Panc1 (cell line): Measurements from ENCODE around the gene KCNMB2. TPM values are rescaled to one million over a fixed set of nuclear protein-coding genes. Genes with fewer than 3 reads are reported as not detected.

ENCODE experiments used
- ATAC-seq: fragments of 200-7000 bp; cut with Tn5 transposase; 2 replicates; pipeline ENCODE4 v1.9.1; 2020; ENCODE audit warnings: mild to moderate bottlenecking, moderate library complexity
- BruUV-seq: library from RNA; stranded (reverse); fragments of 400-500 nt; replicated peaks from 2 replicates; lab custom pipeline; 2021; lab: Mats Ljungman, UMichigan
- CTCF ChIA-PET: fragments of 300-600 bp; sonication (Branson Sonifier 250); formaldehyde crosslinking; loops from one replicate; lab custom pipeline; 2022; ENCODE audit warnings: antibody characterized with exemption; lab: Charles Lee
- POLR2A ChIA-PET: fragments of 300-600 bp; sonication (Branson Sonifier 250); formaldehyde crosslinking; loops from one replicate; lab custom pipeline; 2022; ENCODE audit warnings: antibody characterized with exemption; lab: Charles Lee
- DNase-seq: peaks from one replicate; pipeline ENCODE4 v3.0.0-alpha.2; 2010; ENCODE audit warnings: low read depth, low spot score
- H3K27ac ChIP-seq: 2 replicates; pipeline ENCODE4 v1.5.1; 2011; ENCODE audit warnings: mild to moderate bottlenecking, low read length, inconsistent platforms
- H3K27me3 ChIP-seq: fragments of 200-500 bp; sonication (Bioruptor generic); 2 replicates; pipeline ENCODE4 v1.6.0; 2014; ENCODE audit warnings: low read length, inconsistent platforms; ENCODE audit not compliant: control insufficient read depth, insufficient read depth
- H3K36me3 ChIP-seq: fragments of 200-500 bp; sonication (Bioruptor generic); 2 replicates; pipeline ENCODE4 v1.5.1; 2014; ENCODE audit warnings: inconsistent platforms, mild to moderate bottlenecking, low read length, moderate library complexity; ENCODE audit not compliant: control insufficient read depth, insufficient read depth
- H3K4me1 ChIP-seq: 2 replicates; pipeline ENCODE4 v1.5.1; 2011; ENCODE audit warnings: inconsistent platforms, mild to moderate bottlenecking, low read length, moderate library complexity; ENCODE audit not compliant: control insufficient read depth, insufficient read depth
- H3K4me3 ChIP-seq, 2 experiments: 2 replicates each; pipeline ENCODE4 v1.5.1; 2011 to 2012; ENCODE audit warnings: low read depth in 2 of 2, low read length in 2 of 2, mild to moderate bottlenecking in 2 of 2, inconsistent platforms in 1 of 2, moderate library complexity in 1 of 2
- H3K9me3 ChIP-seq: fragments of 200-500 bp; sonication (Bioruptor generic); 2 replicates; pipeline ENCODE4 v1.5.1; 2014; ENCODE audit warnings: low read depth, mild to moderate bottlenecking, inconsistent platforms, low read length, moderate library complexity; ENCODE audit not compliant: control insufficient read depth, insufficient read depth
- CTCF ChIP-seq: fragments of 450-650 bp; IDR thresholded peaks from 2 replicates; pipeline ENCODE4 v1.5.1; 2017; ENCODE audit warnings: mild to moderate bottlenecking
- POLR2AphosphoS5 ChIP-seq: IDR thresholded peaks from 2 replicates; pipeline ENCODE4 v1.6.1; 2012; ENCODE audit warnings: mild to moderate bottlenecking, low read depth, low read length, moderate library complexity
- REST ChIP-seq, 2 experiments: IDR thresholded peaks; 2 replicates each; pipeline ENCODE4 v1.6.1; 2011 to 2012; ENCODE audit warnings: low read depth in 2 of 2, control low read depth in 1 of 2, low read length in 1 of 2, mild to moderate bottlenecking in 1 of 2, moderate library complexity in 1 of 2; ENCODE audit not compliant: insufficient read depth in 1 of 2
- SIN3A ChIP-seq: IDR thresholded peaks from 2 replicates; pipeline ENCODE4 v1.6.1; 2012; ENCODE audit warnings: low read depth, mild to moderate bottlenecking, low read length, moderate library complexity, borderline replicate concordance; ENCODE audit not compliant: insufficient read depth
- TCF7L2 ChIP-seq: IDR thresholded peaks from 2 replicates; pipeline ENCODE4 v1.6.1; 2011; ENCODE audit warnings: mild to moderate bottlenecking, low read depth, low read length, inconsistent platforms
- in situ Hi-C: cut with HindIII; loops from 2 replicates; pipeline ENCODE4 v1.10.0; 2016; ENCODE audit warnings: low sequenced_read_pairs, low pct_unique_long_range_greater_than_20kb
- intact Hi-C: fragments of 100-400 bp; cut with micrococcal nuclease; formaldehyde crosslinking; loops from one replicate; pipeline ENCODE4 v1.10.0; 2022; ENCODE audit not compliant: unreplicated experiment
- total RNA-seq: library from RNA; stranded (reverse); gene quantifications from one replicate; pipeline ENCODE4 v1.2.1, GENCODE V29; 2021; ENCODE audit not compliant: unreplicated experiment

KCNMB2 gene
- total RNA-seq, 1 experiment from 2014 or later = not detected

- CTCF ChIA-PET = no interaction called here
- H3K36me3 ChIP-seq = no peaks in the 10 kb centered on the region
- no peak overlapping the region for H3K27ac ChIP-seq
- no TSS peak for BruUV-seq
- intact Hi-C loops (no loop called here), in situ Hi-C loops (no loop called here)
- DNase-seq (no peak), ATAC-seq (no peak)
- H3K27me3 ChIP-seq = no peaks in the 10 kb centered on the region
- POLR2A ChIA-PET = no interaction called here
- no peaks in the 10 kb centered on the region for H3K9me3 ChIP-seq
- no peak overlapping the region for H3K4me3 ChIP-seq
- no peaks in the 10 kb centered on the region for H3K4me1 ChIP-seq
- no peak for TF ChIP-seq POLR2AphosphoS5
- no peak for TF ChIP-seq REST (IDR thresholded peaks at IDR 0.05; ENCODE audit: insufficient read depth in 1 of 2, low read depth in 2 of 2, low read length in 1 of 2)
- no peak for TF ChIP-seq CTCF
- no peak for TF ChIP-seq TCF7L2
- no peak for TF ChIP-seq SIN3A
These were observed 24.5 kb downstream of the KCNMB2 start for GRCh38 chr3:178560759-178561158.

- ChIA-PET POLR2A (no interaction called here), CTCF (no interaction called here)
- no peak for TF ChIP-seq SIN3A
- TF ChIP-seq TCF7L2 = no peak
- TF ChIP-seq POLR2AphosphoS5 = no peak
- no peak for TF ChIP-seq CTCF
- no peak for TF ChIP-seq REST (IDR thresholded peaks at IDR 0.05; ENCODE audit: insufficient read depth in 1 of 2, low read depth in 2 of 2, low read length in 1 of 2)
- DNase-seq = no peak
- H3K27ac ChIP-seq = no peak overlapping the region
- no peaks in the 10 kb centered on the region for H3K9me3 ChIP-seq
- H3K4me1 ChIP-seq = no peaks in the 10 kb centered on the region
- intact Hi-C loops (no loop called here), in situ Hi-C loops (no loop called here)
- no peaks in the 10 kb centered on the region for H3K36me3 ChIP-seq
- ATAC-seq = no peak
- no peak overlapping the region for H3K4me3 ChIP-seq
- no TSS peak for BruUV-seq
- H3K27me3 ChIP-seq = no peaks in the 10 kb centered on the region
These were observed 25.0 kb downstream of the KCNMB2 start for GRCh38 chr3:178561239-178561638.
